Calu3 (cell line): Measurements from ENCODE around the gene GFRA4. TPM values are rescaled to one million over a fixed set of nuclear protein-coding genes. Genes with fewer than 3 reads are reported as not detected.

Experiments
- BruUV-seq: library from RNA; stranded (reverse); fragments of 400-500 nt; replicated peaks from 2 replicates; lab custom pipeline; 2021; lab: Mats Ljungman, UMichigan
- CTCF ChIA-PET: fragments of 300-600 bp; sonication (Branson Sonifier 250); formaldehyde crosslinking; loops from one replicate; lab custom pipeline; 2022; ENCODE audit warnings: antibody characterized with exemption; lab: Charles Lee
- DNase-seq: peaks from one replicate; pipeline ENCODE4 v3.0.0; 2022
- H3K27ac Mint-ChIP-seq: one replicate; pipeline ENCODE4 v1.8.0; 2022; ENCODE audit warnings: mixed read lengths; ENCODE audit not compliant: unreplicated experiment
- H3K27me3 Mint-ChIP-seq: one replicate; pipeline ENCODE4 v1.8.0; 2022; ENCODE audit warnings: mixed read lengths; ENCODE audit not compliant: unreplicated experiment
- H3K36me3 Mint-ChIP-seq: one replicate; pipeline ENCODE4 v1.8.0; 2022; ENCODE audit warnings: mild to moderate bottlenecking, moderate library complexity, mixed read lengths; ENCODE audit not compliant: insufficient read depth, unreplicated experiment
- H3K4me1 Mint-ChIP-seq: one replicate; pipeline ENCODE4 v1.8.0; 2022; ENCODE audit warnings: mild to moderate bottlenecking, low read depth, mixed read lengths; ENCODE audit not compliant: unreplicated experiment
- H3K4me3 Mint-ChIP-seq: one replicate; pipeline ENCODE4 v1.8.0; 2022; ENCODE audit warnings: mild to moderate bottlenecking, low read depth, moderate library complexity, mixed read lengths; ENCODE audit not compliant: unreplicated experiment
- H3K9me3 Mint-ChIP-seq: one replicate; pipeline ENCODE4 v1.8.0; 2022; ENCODE audit warnings: low read depth, mixed read lengths; ENCODE audit not compliant: unreplicated experiment
- CTCF ChIP-seq: fragments of 200-600 bp; IDR thresholded peaks from one replicate; pipeline ENCODE4 v1.8.0; 2022; ENCODE audit warnings: antibody characterized with exemption; ENCODE audit not compliant: unreplicated experiment
- intact Hi-C: fragments of 100-400 bp; cut with micrococcal nuclease; formaldehyde crosslinking; loops from one replicate; pipeline ENCODE4 v1.10.0; 2022; ENCODE audit not compliant: unreplicated experiment
- total RNA-seq: library from RNA; stranded (reverse); gene quantifications from 2 replicates; pipeline ENCODE4 v1.2.3, GENCODE V29; 2022

The GFRA4 gene
- total RNA-seq, 1 experiment from 2014 or later, result not detected

GRCh38 chr20:3685341-3685740 lies 22.1 kb upstream of the GFRA4 start:
- intact Hi-C loops, result no loop called here
- Mint-ChIP-seq H3K27me3 (peaks cover 76% of the 10 kb centered on the region), H3K36me3 (no peaks in the 10 kb centered on the region), H3K4me3 (no peak overlapping the region), H3K9me3 (no peaks in the 10 kb centered on the region), H3K27ac (no peak overlapping the region), H3K4me1 (no peaks in the 10 kb centered on the region)
- no TSS peak for BruUV-seq
- CTCF ChIA-PET, result interaction anchor here (1.1 kb wide), 1 partner anchor 9 kb away, joined by 4 read pairs; no protein-coding TSS in a partner anchor
- TF ChIP-seq CTCF, result no peak
- no peak for DNase-seq

- H3K36me3 Mint-ChIP-seq, result no peaks in the 10 kb centered on the region
- no peaks in the 10 kb centered on the region for H3K9me3 Mint-ChIP-seq
- H3K4me1 Mint-ChIP-seq, result no peaks in the 10 kb centered on the region
- BruUV-seq, result no TSS peak
- TF ChIP-seq CTCF, result no peak
- intact Hi-C loops, result no loop called here
- CTCF ChIA-PET, result no interaction called here
- no peak within 1 kb of the TSS for H3K27ac Mint-ChIP-seq
- DNase-seq, result peak; percentile 4
- peaks cover 81% of the 10 kb centered on the region for H3K27me3 Mint-ChIP-seq
- H3K4me3 Mint-ChIP-seq, result peak within 1 kb of the TSS; percentile 46
Observed at GRCh38 chr20:3681931-3682781, 19.0 kb upstream of the GFRA4 start, which contains the start of gene ADAM33. Gene ADAM33 (minus strand): TSS chr20:3682010. CDS start chr20:3682004, 6 bp downstream.

- BruUV-seq, result no TSS peak
- intact Hi-C loops, result no loop called here
- no peaks in the 10 kb centered on the region for H3K9me3 Mint-ChIP-seq
- CTCF ChIA-PET, result interaction anchor here (0.6 kb wide), 2 partner anchors 64 to 1297 kb away, joined by 3 to 5 read pairs; no protein-coding TSS in a partner anchor
- peaks cover 81% of the 10 kb centered on the region for H3K27me3 Mint-ChIP-seq
- H3K36me3 Mint-ChIP-seq, result no peaks in the 10 kb centered on the region
- no peak overlapping the region for H3K27ac Mint-ChIP-seq
- H3K4me3 Mint-ChIP-seq, result peak overlapping the region; percentile 46
- no peak for DNase-seq
- H3K4me1 Mint-ChIP-seq, result no peaks in the 10 kb centered on the region
- TF ChIP-seq CTCF, result no peak
Observed at GRCh38 chr20:3681352-3681930, 18.2 kb upstream of the GFRA4 start.

- Mint-ChIP-seq H3K27me3 (peaks cover 81% of the 10 kb centered on the region), H3K36me3 (no peaks in the 10 kb centered on the region), H3K9me3 (no peaks in the 10 kb centered on the region), H3K27ac (no peak overlapping the region), H3K4me1 (no peaks in the 10 kb centered on the region), H3K4me3 (peak overlapping the region; percentile 46)
- no peak for DNase-seq
- BruUV-seq, result no TSS peak
- intact Hi-C loops, result no loop called here
- TF ChIP-seq CTCF, result no peak
- CTCF ChIA-PET, result interaction anchor here (0.5 to 0.6 kb wide), 3 partner anchors 65 to 1296 kb away, joined by 3 to 5 read pairs (median 3); partner anchors contain the start of gene ADISSP
Observed at GRCh38 chr20:3680701-3681351, 17.6 kb upstream of the GFRA4 start.
